IMR-90 (cell line): ENCODE results near the gene SLC2A13. TPM values are rescaled to one million over a fixed set of nuclear protein-coding genes. Genes with fewer than 3 reads are reported as not detected.
"Not testable (repeated sequence)": the region's sequence is repeated elsewhere in the genome, so short reads cannot be mapped to it uniquely, and the experiment has no call there.

Experiments
- ATAC-seq: fragments of 200-7000 bp; cut with Tn5 transposase; 2 replicates; pipeline ENCODE4 v1.9.1; 2020; ENCODE audit warnings: low read depth, mild to moderate bottlenecking, moderate library complexity
- BruUV-seq: library from RNA; stranded (reverse); fragments of 400-500 nt; replicated peaks from 2 replicates; lab custom pipeline; 2021; lab: Mats Ljungman, UMichigan
- CTCF ChIA-PET: fragments of 300-600 bp; formaldehyde crosslinking; extraction: SDS; loops from one replicate; lab custom pipeline; 2021; ENCODE audit warnings: antibody characterized with exemption; lab: Yijun Ruan, JAX
- POLR2A ChIA-PET: fragments of 300-600 bp; sonication (Branson Sonifier 250); formaldehyde crosslinking; loops from one replicate; lab custom pipeline; 2022; ENCODE audit warnings: antibody characterized with exemption; ENCODE audit not compliant: unreplicated experiment; lab: Charles Lee
- DNase-seq: peaks from one replicate; pipeline ENCODE4 v3.0.0; 2013
- H2AFZ ChIP-seq: replicated peaks from 2 replicates; pipeline ENCODE3; 2013; ENCODE audit warnings: low read length, mild to moderate bottlenecking; ENCODE audit not compliant: poor library complexity
- H2AK5ac ChIP-seq: 2 replicates; pipeline ENCODE4 v1.6.1; 2013; ENCODE audit warnings: low read depth, low read length, inconsistent platforms
- H2AK9ac ChIP-seq: replicated peaks from 2 replicates; pipeline ENCODE3; 2013; ENCODE audit warnings: mild to moderate bottlenecking, low read depth, low read length, moderate library complexity; ENCODE audit not compliant: poor library complexity
- H2BK120ac ChIP-seq: 2 replicates; pipeline ENCODE4 v1.6.1; 2013; ENCODE audit warnings: low read depth, low read length, inconsistent platforms
- H2BK15ac ChIP-seq: 3 replicates; pipeline ENCODE4 v1.6.1; 2013; ENCODE audit warnings: low read depth, low read length, inconsistent platforms
- H2BK20ac ChIP-seq: 2 replicates; pipeline ENCODE4 v1.6.1; 2013; ENCODE audit warnings: low read depth, mild to moderate bottlenecking, inconsistent platforms, low read length, moderate library complexity
- H2BK5ac ChIP-seq: 2 replicates; pipeline ENCODE4 v1.6.1; 2013; ENCODE audit warnings: mild to moderate bottlenecking, low read depth, low read length, inconsistent platforms; ENCODE audit not compliant: poor library complexity, severe bottlenecking
- H3K14ac ChIP-seq: replicated peaks from 2 replicates; pipeline ENCODE4 v1.6.1; 2013; ENCODE audit warnings: low read depth, low read length, inconsistent platforms
- H3K18ac ChIP-seq: 2 replicates; pipeline ENCODE4 v1.6.1; 2013; ENCODE audit warnings: low read depth, low read length, control low read depth
- H3K23ac ChIP-seq: 2 replicates; pipeline ENCODE4 v1.6.1; 2013; ENCODE audit warnings: low read depth, low read length, inconsistent platforms
- H3K27ac ChIP-seq: 2 replicates; pipeline ENCODE4 v1.5.1; 2013; ENCODE audit warnings: mild to moderate bottlenecking, control low read depth, low read length; ENCODE audit not compliant: insufficient read depth
- H3K27me3 ChIP-seq: 2 replicates; pipeline ENCODE4 v1.6.1; 2013; ENCODE audit warnings: low read length; ENCODE audit not compliant: control insufficient read depth, insufficient read depth
- H3K36me3 ChIP-seq: 2 replicates; pipeline ENCODE4 v1.6.1; 2013; ENCODE audit warnings: low read length, mixed read lengths; ENCODE audit not compliant: control insufficient read depth, insufficient read depth
- H3K4ac ChIP-seq: 2 replicates; pipeline ENCODE4 v1.6.1; 2013; ENCODE audit warnings: low read depth, low read length, inconsistent platforms
- H3K4me1 ChIP-seq: 2 replicates; pipeline ENCODE4 v1.6.1; 2013; ENCODE audit warnings: low read length, mixed read lengths; ENCODE audit not compliant: control insufficient read depth, insufficient read depth
- H3K4me2 ChIP-seq: 2 replicates; pipeline ENCODE4 v1.6.1; 2013; ENCODE audit warnings: low read depth, mild to moderate bottlenecking, control low read depth, low read length, moderate library complexity
- H3K4me3 ChIP-seq: 2 replicates; pipeline ENCODE4 v1.5.1; 2013; ENCODE audit warnings: low read depth, mild to moderate bottlenecking, control low read depth, low read length, moderate library complexity; ENCODE audit not compliant: insufficient read depth
- H3K56ac ChIP-seq: 2 replicates; pipeline ENCODE4 v1.6.1; 2013; ENCODE audit warnings: low read length, inconsistent platforms; ENCODE audit not compliant: insufficient read depth; ENCODE audit errors: extremely low read depth
- H3K79me1 ChIP-seq, 2 experiments: 2 replicates each; pipeline ENCODE4 v1.6.1; 2013; ENCODE audit warnings: low read length in 2 of 2, inconsistent platforms in 1 of 2, low read depth in 1 of 2
- H3K9ac ChIP-seq: 2 replicates; pipeline ENCODE4 v1.6.1; 2013; ENCODE audit warnings: low read depth, low read length, control low read depth
- H3K9me1 ChIP-seq: 2 replicates; pipeline ENCODE4 v1.6.1; 2013; ENCODE audit warnings: low read length, inconsistent platforms; ENCODE audit not compliant: insufficient read depth
- H3K9me3 ChIP-seq: 2 replicates; pipeline ENCODE4 v1.6.1; 2013; ENCODE audit warnings: low read length; ENCODE audit not compliant: control insufficient read depth, insufficient read depth
- H4K20me1 ChIP-seq: 2 replicates; pipeline ENCODE4 v1.6.1; 2013; ENCODE audit warnings: low read length, inconsistent platforms; ENCODE audit not compliant: insufficient read depth
- H4K5ac ChIP-seq: 2 replicates; pipeline ENCODE4 v1.6.1; 2013; ENCODE audit warnings: mild to moderate bottlenecking, low read depth, low read length, control low read depth
- H4K8ac ChIP-seq, 2 experiments: 2 replicates each; pipeline ENCODE4 v1.6.1; 2013; ENCODE audit warnings: low read depth in 2 of 2, low read length in 2 of 2, control low read depth in 1 of 2, inconsistent platforms in 1 of 2
- H4K91ac ChIP-seq: 2 replicates; pipeline ENCODE4 v1.6.1; 2013; ENCODE audit warnings: low read depth, low read length, inconsistent platforms; ENCODE audit not compliant: insufficient read depth
- WGBS, 2 experiments: methylation state at CpG; one replicate each; pipeline versions ENCODE4 v1.1.5 to v1.1.7; 2013; ENCODE audit warnings: missing lambda C conversion rate in 2 of 2; ENCODE audit not compliant: insufficient read length in 1 of 2; ENCODE audit errors: extremely low coverage in 2 of 2; 5-methylcytosine and 5-hydroxymethylcytosine counted together
- dilution Hi-C: fragments of 300-500 bp; cut with HindIII; formaldehyde crosslinking; loops from one replicate; pipeline ENCODE4 v1.14.3; 2018; ENCODE audit warnings: low sequenced_read_pairs; ENCODE audit not compliant: unreplicated experiment
- in situ Hi-C: fragments of 300-500 bp; cut with MboI; formaldehyde crosslinking; loops from 3 replicates; pipeline ENCODE4 v1.14.3; 2019; ENCODE audit warnings: low sequenced_read_pairs, inconsistent platforms, mixed read lengths
- intact Hi-C: fragments of 100-400 bp; cut with micrococcal nuclease; formaldehyde crosslinking; loops from 2 replicates; pipeline ENCODE4 v1.10.0; 2022
- polyA plus RNA-seq, 3 experiments: library from polyadenylated mRNA; depleted of rRNA; stranded (reverse); fragments of >200 nt; gene quantifications; 2 replicates each; pipeline ENCODE4 v1.2.3, GENCODE V29; 2012; ENCODE audit warnings: low replicate concordance in 1 of 3
- total RNA-seq: library from RNA; depleted of rRNA; stranded (reverse); fragments of >200 nt; gene quantifications from 2 replicates; pipeline ENCODE4 v1.2.3, GENCODE V29; 2012

SLC2A13 gene
- total and polyA plus RNA-seq, 2 of the 4 experiments (the other 2 are of a cell fraction): 1.5 to 3.9 TPM

GRCh38 chr12:39812456-39812855 is 293.4 kb downstream of the SLC2A13 start:
- H3K9me3 ChIP-seq, H3K23ac ChIP-seq, in situ Hi-C loops, H2AK5ac ChIP-seq, H2BK15ac ChIP-seq, DNase-seq, H4K8ac ChIP-seq, H3K79me1 ChIP-seq, H3K4ac ChIP-seq, H2AFZ ChIP-seq, H3K18ac ChIP-seq, H3K56ac ChIP-seq, H3K4me2 ChIP-seq, CTCF ChIA-PET, H3K9me1 ChIP-seq, H4K5ac ChIP-seq, POLR2A ChIA-PET, H3K36me3 ChIP-seq, dilution Hi-C loops, H2AK9ac ChIP-seq, H3K27ac ChIP-seq, H3K4me3 ChIP-seq, H3K27me3 ChIP-seq, BruUV-seq, H2BK20ac ChIP-seq, H2BK5ac ChIP-seq, H2BK120ac ChIP-seq, intact Hi-C loops, H3K9ac ChIP-seq, H4K20me1 ChIP-seq, H4K91ac ChIP-seq, ATAC-seq, H3K4me1 ChIP-seq, H3K14ac ChIP-seq: not testable (repeated sequence)
- no CpG with 5 or more reads among the region's 10 CpGs for WGBS, 2 experiments
